HG02610 (cell line): ENCODE measurements around the gene PTGDS.

Experiments used
- ATAC-seq: cut with Tn5 transposase; IDR thresholded peaks from one replicate; pipeline ENCODE4 v1.9.1; 2021; ENCODE audit warnings: mild to moderate bottlenecking, moderate library complexity; ENCODE audit not compliant: unreplicated experiment

PTGDS gene

GRCh38 chr9:137020771-137021567 is 43.7 kb downstream of the PTGDS start:
- no peak for ATAC-seq

DNA sequence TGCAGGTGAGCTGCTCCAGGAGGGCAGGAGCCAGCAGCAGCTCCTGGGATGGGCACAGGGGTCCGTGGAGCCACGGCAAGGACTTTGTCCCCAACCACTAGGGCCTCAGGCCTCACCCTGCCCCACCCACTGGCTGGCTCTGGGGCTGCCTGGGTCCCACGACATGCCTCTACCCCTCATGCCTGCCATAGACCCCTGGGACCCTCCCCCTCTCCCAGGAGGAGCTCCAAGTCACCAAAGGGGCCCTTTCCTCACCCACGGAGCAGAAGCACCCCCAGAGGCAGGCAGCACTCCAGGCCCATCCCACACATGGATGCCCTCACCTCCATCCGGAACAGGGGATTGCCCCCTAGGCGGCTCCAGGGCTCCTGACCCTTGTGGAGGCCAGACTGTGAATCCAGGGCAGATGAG is 44.3 kb downstream of the PTGDS start:
- ATAC-seq: no peak

- ATAC-seq: no peak
Measured at GRCh38 chr9:137021979-137022661, 44.8 kb downstream of the PTGDS start.

- ATAC-seq: no peak
Measured at GRCh38 chr9:137022662-137023008, 45.3 kb downstream of the PTGDS start.

DNA sequence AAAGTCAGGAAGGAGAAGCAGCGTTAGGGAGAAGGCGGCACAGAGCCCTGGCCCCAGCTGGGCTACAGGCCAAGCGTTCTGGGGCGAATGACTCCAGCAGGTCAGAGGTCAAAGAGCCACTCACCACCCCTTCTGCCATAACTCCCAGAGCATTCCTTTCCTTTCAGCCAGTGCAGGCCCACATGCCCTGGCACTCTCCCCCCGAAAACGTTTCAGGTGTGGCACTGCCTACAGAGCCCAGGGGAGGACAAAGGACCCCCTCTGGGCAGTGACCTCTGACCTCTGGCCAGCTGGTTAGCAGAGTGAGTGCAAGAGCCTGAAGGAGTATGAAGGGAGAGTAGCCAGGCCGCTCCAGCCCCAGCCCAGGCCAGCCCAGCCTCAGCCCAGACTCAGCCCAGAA is 45.9 kb downstream of the PTGDS start:
- ATAC-seq: no peak

- ATAC-seq: no peak
Measured at GRCh38 chr9:137023583-137023991, 46.3 kb downstream of the PTGDS start.

GRCh38 chr9:137025517-137025966 is 48.2 kb downstream of the PTGDS start:
- ATAC-seq: no peak

GRCh38 chr9:137026384-137026783 is 49.1 kb downstream of the PTGDS start:
- ATAC-seq: no peak

GRCh38 chr9:137026828-137027227 is 49.5 kb downstream of the PTGDS start:
- ATAC-seq: no peak

- ATAC-seq: no peak
Measured at GRCh38 chr9:137027369-137028262, 50.3 kb downstream of the PTGDS start, which contains the start of gene ABCA2. Gene ABCA2 (minus strand): TSS chr9:137028237. CDS start chr9:137028140, 97 bp downstream.

- ATAC-seq: no peak
Measured at GRCh38 chr9:137028263-137029057, 51.2 kb downstream of the PTGDS start.

DNA sequence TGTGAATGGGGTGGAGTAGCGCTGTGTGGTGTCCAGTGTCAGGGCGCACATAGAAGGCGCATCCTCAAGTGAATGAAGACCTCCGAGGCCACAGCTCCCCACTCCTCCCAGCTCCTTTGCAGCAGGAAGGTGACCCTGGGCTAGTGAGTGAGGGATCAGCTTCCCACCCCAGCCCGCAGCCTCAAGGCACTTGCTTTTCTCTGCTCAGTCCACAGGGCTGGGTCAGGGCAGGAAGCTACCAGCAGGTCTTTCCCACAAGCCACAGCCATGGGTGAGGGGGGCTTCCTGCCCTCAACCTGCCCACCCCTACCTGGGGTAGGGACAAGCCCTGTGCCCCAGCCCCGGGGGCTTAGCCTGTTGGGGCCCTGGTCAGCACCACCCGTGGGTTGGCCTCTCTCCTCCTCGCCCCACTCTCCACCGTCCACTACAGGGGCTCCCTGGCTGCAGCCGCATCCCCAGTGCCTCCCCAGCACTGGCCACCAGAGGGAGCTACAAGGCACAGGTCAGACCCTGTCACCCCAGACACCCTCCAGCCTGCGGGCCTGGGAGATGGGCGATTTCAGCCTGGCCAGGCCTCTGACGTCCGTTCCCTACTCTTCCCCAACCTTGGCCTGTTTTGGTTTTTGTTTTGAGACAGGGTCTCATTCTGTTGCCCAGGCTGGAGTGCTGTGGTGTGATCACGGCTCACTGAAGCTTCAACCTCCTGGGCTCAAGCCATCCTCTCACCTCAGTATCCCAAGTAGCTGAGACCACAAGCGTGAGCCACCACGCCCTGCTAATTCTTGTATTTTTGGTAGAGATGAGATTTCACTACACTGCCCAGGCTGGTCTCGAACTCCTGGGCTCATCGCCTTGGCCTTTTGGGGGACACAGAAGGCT is 52.0 kb downstream of the PTGDS start:
- ATAC-seq: no peak

GRCh38 chr9:137030006-137030405 is 52.7 kb downstream of the PTGDS start:
- no peak for ATAC-seq

DNA sequence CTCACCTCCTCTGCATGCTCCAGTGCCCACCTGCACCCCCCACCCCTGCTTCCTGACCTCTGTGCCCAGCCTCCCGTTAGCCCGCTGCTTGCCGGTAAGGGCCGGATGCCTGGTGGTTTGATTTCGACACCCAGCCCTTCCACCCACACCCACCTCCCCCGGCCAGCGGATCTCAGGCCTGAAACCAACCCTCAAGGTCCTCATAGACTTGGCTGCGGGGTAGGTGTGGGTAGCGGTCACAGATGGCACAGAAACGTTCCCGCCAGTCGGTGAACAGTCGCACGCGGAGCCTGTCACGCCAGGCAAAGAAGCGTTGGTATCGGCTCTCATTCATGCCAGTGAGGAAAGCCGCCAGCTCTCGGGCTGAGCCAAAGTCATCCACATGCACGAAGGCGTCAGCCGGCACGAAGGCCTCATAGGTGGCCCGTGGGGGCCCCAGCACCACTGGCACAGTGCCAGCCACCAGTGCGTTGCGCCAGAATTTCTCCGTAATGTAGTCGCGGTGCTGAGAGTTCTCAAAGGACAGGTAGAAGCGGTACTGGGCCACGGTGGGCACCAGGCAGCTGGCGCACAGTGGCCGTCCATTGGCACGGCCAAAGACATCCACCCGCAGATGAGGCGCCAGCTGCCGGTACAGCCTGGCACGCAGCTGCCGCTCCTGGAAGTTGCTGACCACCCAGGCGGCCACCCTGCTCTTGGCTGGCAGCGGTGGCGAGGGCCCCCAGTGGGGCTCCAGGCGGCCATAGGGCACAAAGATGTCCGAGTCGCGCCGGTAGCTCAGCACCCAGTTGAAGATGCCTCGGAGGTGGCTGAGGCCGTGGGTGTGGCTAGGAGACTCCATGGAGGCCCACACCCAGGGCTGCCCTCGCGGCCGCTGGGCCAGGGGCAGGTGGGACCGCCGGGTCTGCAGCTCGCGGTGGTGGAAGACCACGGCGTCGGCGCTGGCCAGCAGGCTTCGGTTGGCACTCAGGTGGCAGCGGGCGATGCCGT is 53.5 kb downstream of the PTGDS start:
- ATAC-seq: no peak
